CD4-positive, alpha-beta memory T cell (primary cell): Measurements from ENCODE around the gene GSX1. TPM values are rescaled to one million over a fixed set of nuclear protein-coding genes. Genes with fewer than 3 reads are reported as not detected.

Experiments
- CTCF ChIA-PET: fragments of 350-600 bp; sonication (Branson Sonifier 250); formaldehyde crosslinking; loops from one replicate; lab custom pipeline; 2021; ENCODE audit warnings: inconsistent platforms; ENCODE audit not compliant: partially characterized antibody; lab: Charles Lee
- POLR2A ChIA-PET: fragments of 350-600 bp; sonication (Branson Sonifier 250); formaldehyde crosslinking; loops from one replicate; lab custom pipeline; 2021; ENCODE audit not compliant: partially characterized antibody; lab: Charles Lee
- DNase-seq, 5 donors: peaks; one replicate each; pipeline versions ENCODE4 v3.0.0 to v3.0.0-alpha.2; 2020 to 2022; ENCODE audit warnings: mixed read lengths in 1 of 5
- H3K27ac ChIP-seq: one replicate; pipeline ENCODE4 v1.7.0; 2013; ENCODE audit warnings: low read depth, low read length
- H3K27me3 ChIP-seq: 2 replicates; pipeline ENCODE4 v1.7.0; 2013; ENCODE audit warnings: mild to moderate bottlenecking, low read length, moderate library complexity; ENCODE audit not compliant: insufficient read depth
- H3K36me3 ChIP-seq: 2 replicates; pipeline ENCODE4 v1.7.0; 2013; ENCODE audit warnings: mild to moderate bottlenecking, low read length, moderate library complexity; ENCODE audit not compliant: insufficient read depth
- H3K4me1 ChIP-seq: 2 replicates; pipeline ENCODE4 v1.7.0; 2013; ENCODE audit warnings: mild to moderate bottlenecking, low read length, moderate library complexity; ENCODE audit not compliant: insufficient read depth
- H3K4me3 ChIP-seq, 2 donors: one replicate each; pipeline ENCODE4 v1.7.0; 2013; ENCODE audit warnings: low read length in 2 of 2, mild to moderate bottlenecking in 1 of 2
- H3K9me3 ChIP-seq, 2 donors: one replicate each; pipeline ENCODE4 v1.7.0; 2013; ENCODE audit warnings: low read length in 2 of 2, control low read depth in 1 of 2; ENCODE audit not compliant: control insufficient read depth in 1 of 2
- H3K27ac Mint-ChIP-seq, 7 donors: one replicate each; pipeline ENCODE4 v1.8.0; 2020 to 2021; ENCODE audit warnings: mixed read lengths in 7 of 7, mild to moderate bottlenecking in 6 of 7, inconsistent platforms in 3 of 7, moderate library complexity in 3 of 7
- H3K27me3 Mint-ChIP-seq, 2 donors: one replicate each; pipeline ENCODE4 v1.8.0; 2020 to 2021; ENCODE audit warnings: mixed read lengths in 2 of 2
- H3K36me3 Mint-ChIP-seq, 2 donors: one replicate each; pipeline ENCODE4 v1.8.0; 2020 to 2021; ENCODE audit warnings: mixed read lengths in 2 of 2, inconsistent platforms in 1 of 2, mild to moderate bottlenecking in 1 of 2
- H3K4me1 Mint-ChIP-seq, 4 donors: one replicate each; pipeline ENCODE4 v1.8.0; 2020 to 2021; ENCODE audit warnings: mixed read lengths in 4 of 4, mild to moderate bottlenecking in 1 of 4
- H3K4me3 Mint-ChIP-seq, 8 donors: one replicate each; pipeline ENCODE4 v1.8.0; 2020 to 2021; ENCODE audit warnings: mixed read lengths in 8 of 8, mild to moderate bottlenecking in 7 of 8, moderate library complexity in 6 of 8, inconsistent platforms in 3 of 8
- H3K9me3 Mint-ChIP-seq, 8 donors: one replicate each; pipeline ENCODE4 v1.8.0; 2020 to 2021; ENCODE audit warnings: mixed read lengths in 8 of 8, mild to moderate bottlenecking in 5 of 8, inconsistent platforms in 3 of 8, moderate library complexity in 1 of 8
- intact Hi-C: fragments of 100-400 bp; cut with micrococcal nuclease; formaldehyde crosslinking; loops from one replicate; pipeline ENCODE4 v1.15.1; 2023
- polyA plus RNA-seq, 2 donors: library from polyadenylated mRNA; unstranded; fragments of 300-500 nt; fragmentation: Illumina TruSeq; gene quantifications; one replicate each; pipeline ENCODE4 v1.2.3, GENCODE V29; 2021
- total RNA-seq, 2 experiments: library from RNA; stranded (reverse); gene quantifications; one replicate each; pipeline ENCODE4 v1.2.3, GENCODE V29; 2021

Gene GSX1
- total and polyA plus RNA-seq, 4 experiments from 2014 or later: not detected

GRCh38 chr13:27794368-27794691, 2.0 kb downstream of the GSX1 start:
- Mint-ChIP-seq H3K36me3 (peaks cover 0 to 2% of the 10 kb centered on the region in 2 donors), H3K27ac (peak overlapping the region in 2 of 7 donors; percentile 15 to 37), H3K4me1 (peaks cover 25 to 50% (median 37%) of the 10 kb centered on the region in 4 donors), H3K4me3 (peak overlapping the region in 6 of 8 donors; percentile 21 to 65 (median 46)), H3K9me3 (peaks cover 0 to 6% (median 2%) of the 10 kb centered on the region in 8 donors), H3K27me3 (peaks cover 65 to 68% of the 10 kb centered on the region in 2 donors)
- Histone ChIP-seq H3K4me1 (peaks cover 30% of the 10 kb centered on the region), H3K4me3 (no peak overlapping the region), H3K9me3 (no peaks in the 10 kb centered on the region), H3K36me3 (no peaks in the 10 kb centered on the region), H3K27me3 (peaks cover 57% of the 10 kb centered on the region), H3K27ac (no peak overlapping the region)
- ChIA-PET POLR2A (no interaction called here), CTCF (no interaction called here)
- intact Hi-C loops: no loop called here
- DNase-seq: no peak

GRCh38 chr13:27794921-27795717, 2.8 kb downstream of the GSX1 start:
- Mint-ChIP-seq H3K9me3 (peaks cover 0 to 6% (median 2%) of the 10 kb centered on the region in 8 donors), H3K4me3 (no peak overlapping the region), H3K4me1 (peaks cover 25 to 46% (median 34%) of the 10 kb centered on the region in 4 donors), H3K27me3 (peaks cover 71 to 72% of the 10 kb centered on the region in 2 donors), H3K27ac (no peak overlapping the region), H3K36me3 (peaks cover 0 to 2% of the 10 kb centered on the region in 2 donors)
- Histone ChIP-seq H3K9me3 (no peaks in the 10 kb centered on the region), H3K36me3 (no peaks in the 10 kb centered on the region), H3K27me3 (peaks cover 54% of the 10 kb centered on the region), H3K4me1 (peaks cover 24% of the 10 kb centered on the region), H3K27ac (no peak overlapping the region), H3K4me3 (no peak overlapping the region)
- ChIA-PET POLR2A (no interaction called here), CTCF (no interaction called here)
- DNase-seq: no peak
- intact Hi-C loops: no loop called here

GRCh38 chr13:27795718-27796019, 3.4 kb downstream of the GSX1 start:
- H3K36me3 ChIP-seq: no peaks in the 10 kb centered on the region
- no peak for DNase-seq
- ChIA-PET CTCF (interaction anchor here (1.1 to 1.4 kb wide), 2 partner anchors 31 to 433 kb away, joined by 3 to 4 read pairs; no protein-coding TSS in a partner anchor), POLR2A (no interaction called here)
- peaks cover 0 to 2% of the 10 kb centered on the region in 2 donors for H3K36me3 Mint-ChIP-seq
- intact Hi-C loops: no loop called here
- no peaks in the 10 kb centered on the region for H3K9me3 ChIP-seq
- peaks cover 52% of the 10 kb centered on the region for H3K27me3 ChIP-seq
- peak overlapping the region in 1 of 8 donors; percentile 6 for H3K4me3 Mint-ChIP-seq
- peaks cover 0 to 6% (median 2%) of the 10 kb centered on the region in 8 donors for H3K9me3 Mint-ChIP-seq
- no peak overlapping the region for H3K4me3 ChIP-seq
- H3K27me3 Mint-ChIP-seq: peaks cover 73 to 74% of the 10 kb centered on the region in 2 donors
- peaks cover 21 to 41% (median 29%) of the 10 kb centered on the region in 4 donors for H3K4me1 Mint-ChIP-seq
- H3K4me1 ChIP-seq: peaks cover 19% of the 10 kb centered on the region
- H3K27ac Mint-ChIP-seq: no peak overlapping the region
- no peak overlapping the region for H3K27ac ChIP-seq

GRCh38 chr13:27796544-27797227, 4.4 kb downstream of the GSX1 start:
- H3K27me3 ChIP-seq: peaks cover 42% of the 10 kb centered on the region
- intact Hi-C loops: no loop called here
- peaks cover 70% of the 10 kb centered on the region in 2 donors for H3K27me3 Mint-ChIP-seq

GRCh38 chr13:27797228-27797624, 4.9 kb downstream of the GSX1 start:
- H3K4me1 ChIP-seq: peaks cover 3% of the 10 kb centered on the region
- peaks cover 0 to under 1% (median 0%) of the 10 kb centered on the region in 8 donors for H3K9me3 Mint-ChIP-seq
- DNase-seq: no peak
- H3K27ac Mint-ChIP-seq: no peak overlapping the region
- peaks cover 6 to 25% (median 14%) of the 10 kb centered on the region in 4 donors for H3K4me1 Mint-ChIP-seq
- no peaks in the 10 kb centered on the region for H3K36me3 ChIP-seq
- intact Hi-C loops: no loop called here
- H3K27ac ChIP-seq: no peak overlapping the region
- POLR2A ChIA-PET: no interaction called here
- CTCF ChIA-PET: interaction anchor here (1.4 kb wide), 1 partner anchor 29 kb away, joined by 4 read pairs; no protein-coding TSS in a partner anchor
- H3K4me3 Mint-ChIP-seq: no peak overlapping the region
- H3K9me3 ChIP-seq: no peaks in the 10 kb centered on the region
- H3K27me3 ChIP-seq: peaks cover 37% of the 10 kb centered on the region
- peaks cover 65 to 67% of the 10 kb centered on the region in 2 donors for H3K27me3 Mint-ChIP-seq
- no peaks in the 10 kb centered on the region for H3K36me3 Mint-ChIP-seq
- no peak overlapping the region for H3K4me3 ChIP-seq

More at GRCh38 chr13:27796544-27797227, 4.4 kb downstream of the GSX1 start:
- H3K4me3 Mint-ChIP-seq: no peak overlapping the region
- CTCF ChIA-PET: interaction anchor here (1.1 to 1.4 kb wide), 2 partner anchors 30 to 434 kb away, joined by 3 to 4 read pairs; no protein-coding TSS in a partner anchor
- Histone ChIP-seq H3K9me3 (no peaks in the 10 kb centered on the region), H3K27ac (no peak overlapping the region), H3K4me1 (peaks cover 8% of the 10 kb centered on the region), H3K4me3 (no peak overlapping the region), H3K36me3 (no peaks in the 10 kb centered on the region)
- H3K27ac Mint-ChIP-seq: no peak overlapping the region
- H3K36me3 Mint-ChIP-seq: no peaks in the 10 kb centered on the region
- H3K4me1 Mint-ChIP-seq: peaks cover 11 to 31% (median 19%) of the 10 kb centered on the region in 4 donors
- H3K9me3 Mint-ChIP-seq: peaks cover 0 to 6% (median 1%) of the 10 kb centered on the region in 8 donors
- no peak for DNase-seq
- POLR2A ChIA-PET: no interaction called here

GRCh38 chr13:27806744-27807387, 14.6 kb downstream of the GSX1 start:
- H3K27ac Mint-ChIP-seq: no peak overlapping the region
- no peaks in the 10 kb centered on the region for H3K36me3 Mint-ChIP-seq
- H3K27me3 ChIP-seq: no peaks in the 10 kb centered on the region
- no peaks in the 10 kb centered on the region for H3K9me3 Mint-ChIP-seq
- intact Hi-C loops: no loop called here
- ChIA-PET CTCF (interaction anchor here (1.2 to 3.0 kb wide), 4 partner anchors 20 to 445 kb away, joined by 3 to 10 read pairs (median 4); no protein-coding TSS in a partner anchor), POLR2A (no interaction called here)
- no peak for DNase-seq
- H3K27me3 Mint-ChIP-seq: peaks cover 32 to 43% of the 10 kb centered on the region in 2 donors
- H3K27ac ChIP-seq: no peak overlapping the region
- no peaks in the 10 kb centered on the region for H3K4me1 ChIP-seq
- no peak overlapping the region for H3K4me3 ChIP-seq
- H3K4me3 Mint-ChIP-seq: no peak overlapping the region
- no peaks in the 10 kb centered on the region for H3K36me3 ChIP-seq
- no peaks in the 10 kb centered on the region for H3K4me1 Mint-ChIP-seq
- H3K9me3 ChIP-seq: no peaks in the 10 kb centered on the region
